MM.1S (cell line): ENCODE results near the gene PGF.

Experiments
- DNase-seq: peaks from one replicate; pipeline ENCODE4 v3.0.0-alpha.2; 2015
- H2AFZ ChIP-seq: fragments of 300-600 bp; sonication (generic); 2 replicates; pipeline ENCODE4 v1.6.0; 2016; ENCODE audit warnings: antibody characterized with exemption, low read length
- H3F3A ChIP-seq: fragments of 300-600 bp; sonication (generic); 2 replicates; pipeline ENCODE4 v1.6.1; 2016; ENCODE audit warnings: mild to moderate bottlenecking, antibody characterized with exemption, low read length, moderate library complexity, mixed read lengths; ENCODE audit not compliant: insufficient read depth
- H3K27ac ChIP-seq: fragments of 300-600 bp; sonication (generic); 2 replicates; pipeline ENCODE4 v1.5.1; 2016; ENCODE audit warnings: mild to moderate bottlenecking, low read length
- H3K27me3 ChIP-seq: fragments of 300-600 bp; sonication (generic); replicated peaks from 2 replicates; pipeline ENCODE4 v1.6.0; 2016; ENCODE audit warnings: low read length; ENCODE audit not compliant: insufficient read depth
- H3K36me3 ChIP-seq: fragments of 300-600 bp; sonication (generic); replicated peaks from 2 replicates; pipeline ENCODE4 v1.6.1; 2016; ENCODE audit warnings: mild to moderate bottlenecking, low read length, mixed read lengths; ENCODE audit not compliant: insufficient read depth
- H3K4me1 ChIP-seq: fragments of 300-600 bp; sonication (generic); 2 replicates; pipeline ENCODE4 v1.6.1; 2016; ENCODE audit warnings: low read length, mixed read lengths
- H3K4me2 ChIP-seq: fragments of 300-600 bp; sonication (generic); 2 replicates; pipeline ENCODE4 v1.6.0; 2016; ENCODE audit warnings: low read depth, low read length
- H3K4me3 ChIP-seq: fragments of 300-600 bp; sonication (generic); 2 replicates; pipeline ENCODE4 v1.5.1; 2016; ENCODE audit warnings: low read length, mixed read lengths
- H3K79me2 ChIP-seq: fragments of 300-600 bp; sonication (generic); 2 replicates; pipeline ENCODE4 v1.6.1; 2016; ENCODE audit warnings: mixed run types, low read length, mixed read lengths
- H3K9ac ChIP-seq: fragments of 300-600 bp; sonication (generic); 2 replicates; pipeline ENCODE4 v1.6.1; 2016; ENCODE audit warnings: low read length, mixed read lengths
- H3K9me2 ChIP-seq: fragments of 300-600 bp; sonication (generic); replicated peaks from 2 replicates; pipeline ENCODE4 v1.6.1; 2016; ENCODE audit warnings: mild to moderate bottlenecking, low read length, mixed read lengths; ENCODE audit not compliant: insufficient read depth
- H3K9me3 ChIP-seq: fragments of 300-600 bp; sonication (generic); replicated peaks from 2 replicates; pipeline ENCODE4 v1.6.1; 2016; ENCODE audit warnings: mild to moderate bottlenecking, low read length, mixed read lengths; ENCODE audit not compliant: insufficient read depth
- H4K20me1 ChIP-seq: fragments of 300-600 bp; sonication (generic); 2 replicates; pipeline ENCODE4 v1.6.1; 2016; ENCODE audit warnings: mild to moderate bottlenecking, low read length, moderate library complexity, mixed read lengths; ENCODE audit not compliant: insufficient read depth
- EZH2 ChIP-seq: fragments of 300-600 bp; sonication (generic); optimal IDR thresholded peaks from 2 replicates; pipeline ENCODE3; 2017; ENCODE audit warnings: low read depth, mild to moderate bottlenecking, antibody characterized with exemption, low read length, mixed read lengths
- EZH2phosphoT487 ChIP-seq: fragments of 300-600 bp; sonication (generic); IDR thresholded peaks from 2 replicates; pipeline ENCODE4 v1.6.1; 2018; ENCODE audit warnings: antibody characterized with exemption, low read length
- TF ChIP-seq, protein P1 (sequence below): fragments of 300-600 bp; sonication (generic); IDR thresholded peaks from 2 replicates; pipeline ENCODE4 v1.5.1; 2016; ENCODE audit warnings: antibody characterized with exemption, low read length, mixed read lengths

Gene PGF

DNA sequence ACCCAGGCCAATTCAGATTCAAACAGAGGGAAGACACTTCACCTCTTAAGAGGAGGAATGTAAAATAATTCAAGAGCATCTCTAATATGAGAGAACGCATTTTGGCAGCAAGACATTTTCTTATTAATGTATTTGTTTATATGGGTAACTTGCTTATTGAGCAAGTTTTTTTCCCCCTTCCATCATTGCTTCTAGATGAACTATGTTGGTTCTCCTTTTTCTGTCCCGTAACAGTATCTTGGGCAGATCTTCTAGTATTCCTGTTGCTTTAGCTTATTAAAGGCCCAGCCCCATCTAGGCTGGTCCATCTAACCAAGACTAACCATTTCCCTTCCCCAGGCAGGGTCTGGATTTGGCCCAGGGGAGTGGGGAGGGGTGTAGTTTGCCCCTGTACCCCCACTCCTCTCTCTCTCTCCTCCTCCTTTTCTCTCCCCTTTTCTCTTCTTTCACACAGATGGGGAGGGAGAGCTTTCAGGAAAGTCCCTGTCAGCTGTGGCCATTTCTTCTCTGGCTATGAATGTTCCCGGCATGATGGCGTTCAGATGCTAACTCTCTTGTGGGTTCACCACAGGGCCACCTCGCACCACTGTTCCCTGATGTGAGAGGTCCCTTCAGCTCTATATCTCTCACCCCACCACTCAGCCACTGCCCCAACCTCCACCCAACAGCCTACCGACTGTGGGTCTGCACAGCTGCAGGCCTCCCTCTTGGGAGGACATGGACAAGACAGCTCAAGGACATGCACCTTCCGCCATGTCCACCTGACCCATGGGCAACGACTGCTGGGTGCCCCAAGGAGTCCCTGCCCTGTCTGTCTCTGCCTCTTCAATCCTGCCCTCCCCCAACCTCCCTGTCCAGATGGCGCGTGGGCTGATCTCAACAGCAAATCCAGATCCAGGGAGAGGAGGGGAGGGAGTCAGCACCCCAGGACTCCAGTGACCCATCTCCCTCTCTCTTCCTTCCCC lies 16.6 kb downstream of the PGF start:
- Histone ChIP-seq H3K27ac (no peak overlapping the region), H2AFZ (no peak overlapping the region), H3K27me3 (no peaks in the 10 kb centered on the region), H3K79me2 (no peaks in the 10 kb centered on the region), H3K9me3 (no peaks in the 10 kb centered on the region), H3K9me2 (no peaks in the 10 kb centered on the region), H3K4me2 (no peak overlapping the region), H3K4me1 (no peaks in the 10 kb centered on the region), H3K36me3 (no peaks in the 10 kb centered on the region), H3K4me3 (no peak overlapping the region), H3K9ac (no peak overlapping the region), H4K20me1 (no peaks in the 10 kb centered on the region), H3F3A (no peaks in the 10 kb centered on the region)
- TF ChIP-seq, protein P1, sequence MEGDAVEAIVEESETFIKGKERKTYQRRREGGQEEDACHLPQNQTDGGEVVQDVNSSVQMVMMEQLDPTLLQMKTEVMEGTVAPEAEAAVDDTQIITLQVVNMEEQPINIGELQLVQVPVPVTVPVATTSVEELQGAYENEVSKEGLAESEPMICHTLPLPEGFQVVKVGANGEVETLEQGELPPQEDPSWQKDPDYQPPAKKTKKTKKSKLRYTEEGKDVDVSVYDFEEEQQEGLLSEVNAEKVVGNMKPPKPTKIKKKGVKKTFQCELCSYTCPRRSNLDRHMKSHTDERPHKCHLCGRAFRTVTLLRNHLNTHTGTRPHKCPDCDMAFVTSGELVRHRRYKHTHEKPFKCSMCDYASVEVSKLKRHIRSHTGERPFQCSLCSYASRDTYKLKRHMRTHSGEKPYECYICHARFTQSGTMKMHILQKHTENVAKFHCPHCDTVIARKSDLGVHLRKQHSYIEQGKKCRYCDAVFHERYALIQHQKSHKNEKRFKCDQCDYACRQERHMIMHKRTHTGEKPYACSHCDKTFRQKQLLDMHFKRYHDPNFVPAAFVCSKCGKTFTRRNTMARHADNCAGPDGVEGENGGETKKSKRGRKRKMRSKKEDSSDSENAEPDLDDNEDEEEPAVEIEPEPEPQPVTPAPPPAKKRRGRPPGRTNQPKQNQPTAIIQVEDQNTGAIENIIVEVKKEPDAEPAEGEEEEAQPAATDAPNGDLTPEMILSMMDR: no peak
- TF ChIP-seq EZH2 (no peak), EZH2phosphoT487 (no peak)
- no peak for DNase-seq

DNA sequence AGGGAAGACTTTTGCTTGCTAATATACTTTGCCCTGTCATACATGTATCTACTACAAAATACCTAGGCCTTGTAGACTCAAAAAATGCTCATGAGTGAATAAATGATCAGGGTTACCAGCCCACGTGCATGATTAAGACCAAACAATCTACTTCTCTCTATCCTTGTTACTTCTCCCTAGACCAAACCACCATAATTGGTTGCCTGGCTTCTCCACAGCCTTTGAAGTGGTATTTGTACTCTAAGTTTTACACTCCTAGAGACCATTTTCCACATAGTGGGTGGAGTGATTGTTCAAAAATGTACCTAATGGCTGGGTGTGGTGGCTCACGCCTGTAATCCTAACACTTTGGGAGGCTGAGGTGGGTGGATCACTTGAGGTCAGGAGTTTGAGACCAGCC lies 18.2 kb downstream of the PGF start:
- TF ChIP-seq, protein P1: no peak
- TF ChIP-seq EZH2phosphoT487 (no peak), EZH2 (no peak)
- H3K4me2 ChIP-seq: no peak overlapping the region
- H2AFZ ChIP-seq: no peak overlapping the region
- H3K4me1 ChIP-seq: no peaks in the 10 kb centered on the region
- H3K9me3 ChIP-seq: no peaks in the 10 kb centered on the region
- no peaks in the 10 kb centered on the region for H3K9me2 ChIP-seq
- no peaks in the 10 kb centered on the region for H3K79me2 ChIP-seq
- DNase-seq: no peak
- H3F3A ChIP-seq: no peaks in the 10 kb centered on the region
- no peak overlapping the region for H3K9ac ChIP-seq
- H3K27ac ChIP-seq: no peak overlapping the region
- no peak overlapping the region for H3K4me3 ChIP-seq
- H3K36me3 ChIP-seq: no peaks in the 10 kb centered on the region
- no peaks in the 10 kb centered on the region for H3K27me3 ChIP-seq
- no peaks in the 10 kb centered on the region for H4K20me1 ChIP-seq

DNA sequence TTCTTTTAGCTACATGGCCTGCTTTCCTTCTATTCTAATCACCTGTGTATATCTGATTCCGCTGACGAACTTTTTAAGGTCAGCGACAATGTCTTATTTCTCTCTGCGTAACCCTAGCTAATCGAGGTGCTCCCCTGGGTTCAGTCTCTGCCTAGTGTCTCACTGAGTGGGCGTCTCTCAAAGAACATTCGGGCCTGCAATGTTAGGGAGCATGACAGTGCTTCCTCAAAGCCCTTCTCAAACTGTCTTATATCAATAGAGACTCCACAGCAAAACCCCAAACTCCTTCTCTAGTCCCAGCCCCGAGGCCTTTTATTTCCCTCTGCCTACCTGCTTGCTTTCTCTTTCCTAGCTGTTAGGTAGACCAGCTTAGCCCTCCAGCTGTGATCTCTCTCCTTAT lies 18.7 kb downstream of the PGF start:
- Histone ChIP-seq H3K27ac (no peak overlapping the region), H3F3A (no peaks in the 10 kb centered on the region), H3K4me1 (no peaks in the 10 kb centered on the region), H3K4me2 (no peak overlapping the region), H3K4me3 (no peak overlapping the region), H3K36me3 (no peaks in the 10 kb centered on the region), H4K20me1 (no peaks in the 10 kb centered on the region), H3K79me2 (no peaks in the 10 kb centered on the region), H3K9me3 (no peaks in the 10 kb centered on the region), H3K9me2 (no peaks in the 10 kb centered on the region), H3K27me3 (no peaks in the 10 kb centered on the region), H3K9ac (no peak overlapping the region), H2AFZ (no peak overlapping the region)
- no peak for TF ChIP-seq EZH2phosphoT487
- TF ChIP-seq, protein P1: no peak
- no peak for TF ChIP-seq EZH2
- DNase-seq: no peak
